Activated CD8-positive, alpha-beta memory T cell treated with anti-CD3 and anti-CD28 coated beads, Interleukin-2, amount 50 U/mL, for 24 hours (primary cell): Measurements from ENCODE around the gene PRKCB.
"Not testable (repeated sequence)": the region's sequence is repeated elsewhere in the genome, so short reads cannot be mapped to it uniquely, and the experiment has no call there.

Experiments
- DNase-seq: peaks from one replicate; pipeline ENCODE4 v3.0.0-alpha.2; 2020; ENCODE audit errors: extremely low read depth

The PRKCB gene

GRCh38 chr16:23902748-23903414 lies 67.1 kb downstream of the PRKCB start:
- DNase-seq: no peak

GRCh38 chr16:23905027-23905426 lies 69.2 kb downstream of the PRKCB start:
- DNase-seq: no peak

- DNase-seq: no peak
These were observed 71.7 kb downstream of the PRKCB start for GRCh38 chr16:23907457-23907902.

GRCh38 chr16:23907903-23908302 lies 72.1 kb downstream of the PRKCB start:
- no peak for DNase-seq

GRCh38 chr16:23908790-23909189 lies 73.0 kb downstream of the PRKCB start:
- no peak for DNase-seq

- DNase-seq: no peak
These were observed 74.1 kb downstream of the PRKCB start for GRCh38 chr16:23909792-23910418.

GRCh38 chr16:23914946-23915530 lies 79.3 kb downstream of the PRKCB start:
- no peak for DNase-seq

GRCh38 chr16:23916552-23916951 lies 80.8 kb downstream of the PRKCB start:
- not testable (repeated sequence) for DNase-seq

GRCh38 chr16:23917621-23918020 lies 81.8 kb downstream of the PRKCB start:
- no peak for DNase-seq

- no peak for DNase-seq
These were observed 84.7 kb downstream of the PRKCB start for GRCh38 chr16:23920446-23920845.

- DNase-seq: peak; percentile 13
These were observed 85.1 kb downstream of the PRKCB start for GRCh38 chr16:23920899-23921298.

GRCh38 chr16:23922406-23922805 lies 86.6 kb downstream of the PRKCB start:
- no peak for DNase-seq

GRCh38 chr16:23924128-23924527 lies 88.3 kb downstream of the PRKCB start:
- no peak for DNase-seq

- DNase-seq: no peak
These were observed 92.0 kb downstream of the PRKCB start for GRCh38 chr16:23927796-23928195.

GRCh38 chr16:23929237-23929636 lies 93.5 kb downstream of the PRKCB start:
- no peak for DNase-seq

- DNase-seq: no peak
These were observed 94.1 kb downstream of the PRKCB start for GRCh38 chr16:23929856-23930255.

- DNase-seq: no peak
These were observed 95.0 kb downstream of the PRKCB start for GRCh38 chr16:23930791-23931190.

GRCh38 chr16:23931199-23931598 lies 95.4 kb downstream of the PRKCB start:
- no peak for DNase-seq

- not testable (repeated sequence) for DNase-seq
These were observed 97.9 kb downstream of the PRKCB start for GRCh38 chr16:23933650-23934049.

GRCh38 chr16:23934610-23935236 lies 98.9 kb downstream of the PRKCB start:
- DNase-seq: no peak

GRCh38 chr16:23940111-23940510 lies 104.3 kb downstream of the PRKCB start:
- DNase-seq: no peak

- no peak for DNase-seq
These were observed 105.2 kb downstream of the PRKCB start for GRCh38 chr16:23941025-23941424.
